Stimulated activated naive CD8-positive, alpha-beta T cell treated with anti-CD3 and anti-CD28 coated beads, Interleukin-15, amount 100 ng/mL, for 72 hours (primary cell): ENCODE results near the gene DIAPH1.
A peak's percentile ranks its signal among the peaks of the same experiment; 100 is the strongest.

Experiments
- ATAC-seq: fragments of 150-1000 bp; cut with Tn5 transposase; 2 replicates; pipeline ENCODE4 v1.10.0; 2021; ENCODE audit warnings: mild to moderate bottlenecking, moderate library complexity
- DNase-seq, 2 donors: peaks; one replicate each; pipeline ENCODE4 v3.0.0; 2021 to 2022
- H3K27ac Mint-ChIP-seq, 2 donors: one replicate each; pipeline ENCODE4 v1.8.0; 2022; ENCODE audit warnings: mild to moderate bottlenecking in 2 of 2, mixed read lengths in 2 of 2, moderate library complexity in 2 of 2
- H3K27me3 Mint-ChIP-seq: one replicate; pipeline ENCODE4 v1.8.0; 2022; ENCODE audit warnings: mixed read lengths
- H3K4me1 Mint-ChIP-seq: one replicate; pipeline ENCODE4 v1.8.0; 2022; ENCODE audit warnings: mild to moderate bottlenecking, mixed read lengths
- H3K4me3 Mint-ChIP-seq, 2 donors: one replicate each; pipeline ENCODE4 v1.8.0; 2022; ENCODE audit warnings: mild to moderate bottlenecking in 2 of 2, mixed read lengths in 2 of 2, moderate library complexity in 1 of 2
- H3K9me3 Mint-ChIP-seq, 2 donors: one replicate each; pipeline ENCODE4 v1.8.0; 2022; ENCODE audit warnings: mixed read lengths in 2 of 2

DIAPH1 gene

GRCh38 chr5:141528291-141528984, 90.4 kb downstream of the DIAPH1 start:
- Mint-ChIP-seq H3K27me3 (no peaks in the 10 kb centered on the region), H3K4me1 (peaks cover 20% of the 10 kb centered on the region), H3K27ac (peak overlapping the region; percentile 16 to 22), H3K4me3 (no peak overlapping the region), H3K9me3 (no peaks in the 10 kb centered on the region)
- DNase-seq (no peak), ATAC-seq (no peak)

GRCh38 chr5:141527426-141527825, 91.4 kb downstream of the DIAPH1 start:
- Mint-ChIP-seq H3K27me3 (no peaks in the 10 kb centered on the region), H3K9me3 (no peaks in the 10 kb centered on the region), H3K27ac (no peak overlapping the region), H3K4me1 (peaks cover 30% of the 10 kb centered on the region), H3K4me3 (no peak overlapping the region)
- DNase-seq (no peak), ATAC-seq (no peak)

GRCh38 chr5:141525653-141526052, 93.1 kb downstream of the DIAPH1 start:
- H3K4me1 Mint-ChIP-seq, result peaks cover 48% of the 10 kb centered on the region
- no peak overlapping the region for H3K4me3 Mint-ChIP-seq
- no peak for DNase-seq
- no peak for ATAC-seq
- H3K27me3 Mint-ChIP-seq, result no peaks in the 10 kb centered on the region
- H3K9me3 Mint-ChIP-seq, result no peaks in the 10 kb centered on the region
- H3K27ac Mint-ChIP-seq, result peak overlapping the region in 1 of 2 donors; percentile 71

GRCh38 chr5:141524604-141525597, 93.9 kb downstream of the DIAPH1 start:
- DNase-seq, result peak; percentile 37 to 48
- peak overlapping the region; percentile 28 to 71 for H3K27ac Mint-ChIP-seq
- no peaks in the 10 kb centered on the region for H3K27me3 Mint-ChIP-seq
- peaks cover 49% of the 10 kb centered on the region for H3K4me1 Mint-ChIP-seq
- peak; percentile 59 for ATAC-seq
- H3K4me3 Mint-ChIP-seq, result no peak overlapping the region
- no peaks in the 10 kb centered on the region for H3K9me3 Mint-ChIP-seq

GRCh38 chr5:141523991-141524390, 94.8 kb downstream of the DIAPH1 start:
- H3K4me3 Mint-ChIP-seq, result no peak overlapping the region
- no peak overlapping the region for H3K27ac Mint-ChIP-seq
- peaks cover 49% of the 10 kb centered on the region for H3K4me1 Mint-ChIP-seq
- DNase-seq (no peak), ATAC-seq (no peak)
- H3K9me3 Mint-ChIP-seq, result no peaks in the 10 kb centered on the region
- H3K27me3 Mint-ChIP-seq, result no peaks in the 10 kb centered on the region

- Mint-ChIP-seq H3K4me3 (peak overlapping the region in 1 of 2 donors; percentile 3), H3K27me3 (no peaks in the 10 kb centered on the region), H3K9me3 (no peaks in the 10 kb centered on the region), H3K4me1 (peaks cover 49% of the 10 kb centered on the region), H3K27ac (peak overlapping the region in 1 of 2 donors; percentile 46)
- no peak for DNase-seq
- no peak for ATAC-seq
These were observed 96.5 kb downstream of the DIAPH1 start for GRCh38 chr5:141522301-141522700.

- DNase-seq, result no peak
- ATAC-seq, result peak; percentile 75
- Mint-ChIP-seq H3K9me3 (no peaks in the 10 kb centered on the region), H3K4me3 (no peak overlapping the region), H3K27ac (peak overlapping the region in 1 of 2 donors; percentile 47), H3K4me1 (peaks cover 54% of the 10 kb centered on the region), H3K27me3 (no peaks in the 10 kb centered on the region)
These were observed 97.5 kb downstream of the DIAPH1 start for GRCh38 chr5:141521244-141521781.

GRCh38 chr5:141519605-141520565, 98.9 kb downstream of the DIAPH1 start:
- Mint-ChIP-seq H3K27ac (peak overlapping the region in 1 of 2 donors; percentile 19), H3K9me3 (no peaks in the 10 kb centered on the region), H3K4me1 (peaks cover 55% of the 10 kb centered on the region), H3K4me3 (no peak overlapping the region), H3K27me3 (no peaks in the 10 kb centered on the region)
- DNase-seq (no peak), ATAC-seq (no peak)

GRCh38 chr5:141518618-141519015, 100.2 kb downstream of the DIAPH1 start:
- H3K27me3 Mint-ChIP-seq, result no peaks in the 10 kb centered on the region
- no peak overlapping the region for H3K4me3 Mint-ChIP-seq
- ATAC-seq (no peak), DNase-seq (no peak)
- peaks cover 61% of the 10 kb centered on the region for H3K4me1 Mint-ChIP-seq
- H3K27ac Mint-ChIP-seq, result no peak overlapping the region
- H3K9me3 Mint-ChIP-seq, result no peaks in the 10 kb centered on the region

GRCh38 chr5:141517880-141518617, 100.8 kb downstream of the DIAPH1 start:
- Mint-ChIP-seq H3K27ac (peak overlapping the region in 1 of 2 donors; percentile 3), H3K27me3 (no peaks in the 10 kb centered on the region), H3K9me3 (no peaks in the 10 kb centered on the region), H3K4me3 (no peak overlapping the region), H3K4me1 (peaks cover 63% of the 10 kb centered on the region)
- ATAC-seq (no peak), DNase-seq (no peak)

- H3K27me3 Mint-ChIP-seq, result no peaks in the 10 kb centered on the region
- no peak for ATAC-seq
- no peaks in the 10 kb centered on the region for H3K9me3 Mint-ChIP-seq
- H3K4me3 Mint-ChIP-seq, result no peak overlapping the region
- H3K27ac Mint-ChIP-seq, result no peak overlapping the region
- DNase-seq, result no peak
- H3K4me1 Mint-ChIP-seq, result peaks cover 63% of the 10 kb centered on the region
These were observed 101.5 kb downstream of the DIAPH1 start for GRCh38 chr5:141517312-141517711.

GRCh38 chr5:141516672-141517025, 102.2 kb downstream of the DIAPH1 start:
- ATAC-seq (no peak), DNase-seq (no peak)
- H3K4me3 Mint-ChIP-seq, result no peak overlapping the region
- no peaks in the 10 kb centered on the region for H3K9me3 Mint-ChIP-seq
- no peak overlapping the region for H3K27ac Mint-ChIP-seq
- peaks cover 57% of the 10 kb centered on the region for H3K4me1 Mint-ChIP-seq
- H3K27me3 Mint-ChIP-seq, result no peaks in the 10 kb centered on the region

GRCh38 chr5:141515946-141516671, 102.7 kb downstream of the DIAPH1 start:
- H3K4me3 Mint-ChIP-seq, result no peak overlapping the region
- H3K4me1 Mint-ChIP-seq, result peaks cover 52% of the 10 kb centered on the region
- H3K27me3 Mint-ChIP-seq, result no peaks in the 10 kb centered on the region
- DNase-seq (no peak), ATAC-seq (no peak)
- no peaks in the 10 kb centered on the region for H3K9me3 Mint-ChIP-seq
- no peak overlapping the region for H3K27ac Mint-ChIP-seq

- DNase-seq (no peak), ATAC-seq (no peak)
- Mint-ChIP-seq H3K4me3 (no peak overlapping the region), H3K9me3 (no peaks in the 10 kb centered on the region), H3K27me3 (no peaks in the 10 kb centered on the region), H3K4me1 (peaks cover 46% of the 10 kb centered on the region), H3K27ac (no peak overlapping the region)
These were observed 103.7 kb downstream of the DIAPH1 start for GRCh38 chr5:141515141-141515540.
